Neural cell (in vitro differentiated cells): ENCODE data around the gene TINAGL1.

Source experiments
- MXI1 ChIP-seq: fragments of 450-650 bp; conservative IDR thresholded peaks from 2 replicates; pipeline ENCODE4 v1.6.1; 2014; ENCODE audit warnings: antibody characterized with exemption, mild to moderate bottlenecking; ENCODE audit not compliant: poor library complexity, severe bottlenecking
- POLR2AphosphoS5 ChIP-seq: IDR thresholded peaks from 2 replicates; pipeline ENCODE4 v1.6.1; 2012
- TF ChIP-seq, protein P1 (sequence below): fragments of 450-650 bp; IDR thresholded peaks from 2 replicates; pipeline ENCODE4 v1.5.1; 2014; ENCODE audit warnings: antibody characterized with exemption, mild to moderate bottlenecking, moderate library complexity; ENCODE audit not compliant: poor library complexity, severe bottlenecking
- TF ChIP-seq, protein P2 (sequence below): IDR thresholded peaks from 2 replicates; pipeline ENCODE4 v1.6.1; 2012; ENCODE audit warnings: borderline replicate concordance

DNA sequence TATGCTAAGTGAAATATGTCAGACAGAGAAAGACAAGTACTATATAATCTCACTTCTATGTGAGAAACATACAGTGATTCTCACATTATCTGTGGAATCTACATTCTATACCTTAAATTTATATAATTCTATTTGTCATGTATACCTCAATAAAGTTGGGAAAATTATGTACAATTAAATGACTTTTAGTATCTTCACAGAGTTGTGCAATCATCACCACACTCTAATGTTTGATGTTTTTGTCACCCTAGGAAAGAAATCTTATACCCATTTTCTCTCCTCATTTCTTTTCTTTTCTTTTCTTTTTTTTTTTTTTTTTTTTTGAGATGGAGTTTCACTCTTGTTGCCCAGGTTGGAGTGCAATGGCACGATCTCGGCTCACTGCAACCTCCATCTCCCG is 37.0 kb upstream of the TINAGL1 start:
- no peak for TF ChIP-seq MXI1
- TF ChIP-seq, protein P1, sequence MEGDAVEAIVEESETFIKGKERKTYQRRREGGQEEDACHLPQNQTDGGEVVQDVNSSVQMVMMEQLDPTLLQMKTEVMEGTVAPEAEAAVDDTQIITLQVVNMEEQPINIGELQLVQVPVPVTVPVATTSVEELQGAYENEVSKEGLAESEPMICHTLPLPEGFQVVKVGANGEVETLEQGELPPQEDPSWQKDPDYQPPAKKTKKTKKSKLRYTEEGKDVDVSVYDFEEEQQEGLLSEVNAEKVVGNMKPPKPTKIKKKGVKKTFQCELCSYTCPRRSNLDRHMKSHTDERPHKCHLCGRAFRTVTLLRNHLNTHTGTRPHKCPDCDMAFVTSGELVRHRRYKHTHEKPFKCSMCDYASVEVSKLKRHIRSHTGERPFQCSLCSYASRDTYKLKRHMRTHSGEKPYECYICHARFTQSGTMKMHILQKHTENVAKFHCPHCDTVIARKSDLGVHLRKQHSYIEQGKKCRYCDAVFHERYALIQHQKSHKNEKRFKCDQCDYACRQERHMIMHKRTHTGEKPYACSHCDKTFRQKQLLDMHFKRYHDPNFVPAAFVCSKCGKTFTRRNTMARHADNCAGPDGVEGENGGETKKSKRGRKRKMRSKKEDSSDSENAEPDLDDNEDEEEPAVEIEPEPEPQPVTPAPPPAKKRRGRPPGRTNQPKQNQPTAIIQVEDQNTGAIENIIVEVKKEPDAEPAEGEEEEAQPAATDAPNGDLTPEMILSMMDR = no peak
- no peak for TF ChIP-seq POLR2AphosphoS5
- TF ChIP-seq, protein P2, sequence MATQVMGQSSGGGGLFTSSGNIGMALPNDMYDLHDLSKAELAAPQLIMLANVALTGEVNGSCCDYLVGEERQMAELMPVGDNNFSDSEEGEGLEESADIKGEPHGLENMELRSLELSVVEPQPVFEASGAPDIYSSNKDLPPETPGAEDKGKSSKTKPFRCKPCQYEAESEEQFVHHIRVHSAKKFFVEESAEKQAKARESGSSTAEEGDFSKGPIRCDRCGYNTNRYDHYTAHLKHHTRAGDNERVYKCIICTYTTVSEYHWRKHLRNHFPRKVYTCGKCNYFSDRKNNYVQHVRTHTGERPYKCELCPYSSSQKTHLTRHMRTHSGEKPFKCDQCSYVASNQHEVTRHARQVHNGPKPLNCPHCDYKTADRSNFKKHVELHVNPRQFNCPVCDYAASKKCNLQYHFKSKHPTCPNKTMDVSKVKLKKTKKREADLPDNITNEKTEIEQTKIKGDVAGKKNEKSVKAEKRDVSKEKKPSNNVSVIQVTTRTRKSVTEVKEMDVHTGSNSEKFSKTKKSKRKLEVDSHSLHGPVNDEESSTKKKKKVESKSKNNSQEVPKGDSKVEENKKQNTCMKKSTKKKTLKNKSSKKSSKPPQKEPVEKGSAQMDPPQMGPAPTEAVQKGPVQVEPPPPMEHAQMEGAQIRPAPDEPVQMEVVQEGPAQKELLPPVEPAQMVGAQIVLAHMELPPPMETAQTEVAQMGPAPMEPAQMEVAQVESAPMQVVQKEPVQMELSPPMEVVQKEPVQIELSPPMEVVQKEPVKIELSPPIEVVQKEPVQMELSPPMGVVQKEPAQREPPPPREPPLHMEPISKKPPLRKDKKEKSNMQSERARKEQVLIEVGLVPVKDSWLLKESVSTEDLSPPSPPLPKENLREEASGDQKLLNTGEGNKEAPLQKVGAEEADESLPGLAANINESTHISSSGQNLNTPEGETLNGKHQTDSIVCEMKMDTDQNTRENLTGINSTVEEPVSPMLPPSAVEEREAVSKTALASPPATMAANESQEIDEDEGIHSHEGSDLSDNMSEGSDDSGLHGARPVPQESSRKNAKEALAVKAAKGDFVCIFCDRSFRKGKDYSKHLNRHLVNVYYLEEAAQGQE = no peak
